Measurements from ENCODE around the gene JUNB. TPM values are rescaled to one million over a fixed set of nuclear protein-coding genes. Genes with fewer than 3 reads are reported as not detected.

JUNB gene
- total and polyA plus RNA-seq, 2 of the 13 experiments (the other 11 are each of a cell fraction or from before 2014, with no cell fraction given): 7.7 to 8.2 TPM

GRCh38 chr19:12792853-12793289, 1.6 kb downstream of the JUNB start (continued):
- TF ChIP-seq ZNF766 (CRISPR knock-in tag; IDR thresholded peaks at IDR 0.05; ENCODE audit: borderline replicate concordance) (no peak), SAFB2 (CRISPR knock-in tag; IDR thresholded peaks at IDR 0.05; ENCODE audit: borderline replicate concordance, low read depth) (peak; percentile 10; the same call in 1 of the 2 replicates), MIXL1 (CRISPR knock-in tag; IDR thresholded peaks at IDR 0.05) (0 out of 2 replicates have a peak, but pooled peaks have one; percentile 8), ATF7 (IDR thresholded peaks at IDR 0.05) (no peak), ATF7 (CRISPR knock-in tag; IDR thresholded peaks at IDR 0.05) (no peak), ZNF205 (CRISPR knock-in tag; IDR thresholded peaks at IDR 0.05) (no peak), HDAC6 (IDR thresholded peaks at IDR 0.05; ENCODE audit: low read depth, low read length) (no peak), GATAD2A (CRISPR knock-in tag; IDR thresholded peaks at IDR 0.05) (no peak), CREB1 (IDR thresholded peaks at IDR 0.05) (no peak), CREB1 (CRISPR knock-in tag; IDR thresholded peaks at IDR 0.05) (no peak), CCAR2 (optimal IDR thresholded peaks at IDR 0.05; ENCODE audit: low read depth, low read length) (no peak), CAMTA2 (CRISPR knock-in tag; IDR thresholded peaks at IDR 0.05; ENCODE audit: borderline replicate concordance) (no peak), DZIP1 (CRISPR knock-in tag; IDR thresholded peaks at IDR 0.05) (no peak), DPF2 (CRISPR knock-in tag; IDR thresholded peaks at IDR 0.05; ENCODE audit: borderline replicate concordance, low read depth) (no peak), ZBTB34 (CRISPR knock-in tag; IDR thresholded peaks at IDR 0.05) (no peak), RARG (CRISPR knock-in tag; IDR thresholded peaks at IDR 0.05; ENCODE audit: low read depth) (no peak), ZNF557 (CRISPR knock-in tag; IDR thresholded peaks at IDR 0.05) (no peak), ZNF10 (CRISPR knock-in tag; IDR thresholded peaks at IDR 0.05; ENCODE audit: borderline replicate concordance, low read depth) (no peak), SALL2 (CRISPR knock-in tag; IDR thresholded peaks at IDR 0.05) (no peak), MED1 (CRISPR knock-in tag; IDR thresholded peaks at IDR 0.05) (no peak), SNRNP70 (IDR thresholded peaks at IDR 0.05; ENCODE audit: low read depth, low read length) (no peak), RFX5 (IDR thresholded peaks at IDR 0.05; ENCODE audit: low read depth, low read length) (no peak), ZBTB3 (CRISPR knock-in tag; IDR thresholded peaks at IDR 0.05; ENCODE audit: borderline replicate concordance, low read depth) (no peak), ZMAT3 (CRISPR knock-in tag; conservative IDR thresholded peaks at IDR 0.05) (no peak; the same call in 1 of the 2 replicates), POLR2G (IDR thresholded peaks at IDR 0.05; ENCODE audit: low read depth, low read length) (no peak), ZNF772 (CRISPR knock-in tag; IDR thresholded peaks at IDR 0.05) (peak; percentile 10; the same call in 1 of the 2 replicates), RBM39 (IDR thresholded peaks at IDR 0.05; ENCODE audit: low read depth, low read length, poor library complexity, severe bottlenecking) (no peak), THAP11 (CRISPR knock-in tag; IDR thresholded peaks at IDR 0.05) (no peak)
- TF ChIP-seq, protein P1, sequence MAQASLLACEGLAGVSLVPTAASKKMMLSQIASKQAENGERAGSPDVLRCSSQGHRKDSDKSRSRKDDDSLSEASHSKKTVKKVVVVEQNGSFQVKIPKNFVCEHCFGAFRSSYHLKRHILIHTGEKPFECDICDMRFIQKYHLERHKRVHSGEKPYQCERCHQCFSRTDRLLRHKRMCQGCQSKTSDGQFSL (CRISPR knock-in tag; IDR thresholded peaks at IDR 0.05): no peak

Data from HepG2 (cell line).